CD14-positive monocyte (primary cell): ENCODE data around the gene PPP1R13B. TPM values are rescaled to one million over a fixed set of nuclear protein-coding genes. Genes with fewer than 3 reads are reported as not detected.
"Not testable (repeated sequence)": the region's sequence is repeated elsewhere in the genome, so short reads cannot be mapped to it uniquely, and the experiment has no call there.

Experiments
- DNase-seq, 3 donors: peaks; one replicate each; pipeline ENCODE4 v3.0.0-alpha.2; 2011 to 2022
- H2AFZ ChIP-seq: 2 replicates; pipeline ENCODE4 v1.6.0; 2012; ENCODE audit warnings: mild to moderate bottlenecking, low read depth, low read length, inconsistent platforms; ENCODE audit not compliant: insufficient read depth, poor library complexity, severe bottlenecking
- H3K27ac ChIP-seq, 2 donors: 1 replicate in 1 of 2; 2 replicates in 1 of 2; pipeline ENCODE4 v1.5.1; 2012 to 2013; ENCODE audit warnings: low read length in 2 of 2, control low read depth in 1 of 2, inconsistent platforms in 1 of 2, low read depth in 1 of 2, mild to moderate bottlenecking in 1 of 2
- H3K27me3 ChIP-seq, 2 donors: one replicate each; pipeline versions ENCODE4 v1.6.0 to v1.6.1; 2011 to 2013; ENCODE audit warnings: low read length in 2 of 2; ENCODE audit not compliant: control insufficient read depth in 2 of 2, insufficient read depth in 2 of 2
- H3K36me3 ChIP-seq, 2 donors: replicated peaks in 1 of 2; 1 replicate in 1 of 2; 2 replicates in 1 of 2; pipeline versions ENCODE4 v1.5.1 to v1.6.1; 2012 to 2013; ENCODE audit warnings: low read length in 2 of 2, control low read depth in 1 of 2, inconsistent platforms in 1 of 2, mild to moderate bottlenecking in 1 of 2; ENCODE audit not compliant: insufficient read depth in 2 of 2, control insufficient read depth in 1 of 2
- H3K4me1 ChIP-seq, 2 donors: 1 replicate in 1 of 2; 2 replicates in 1 of 2; pipeline versions ENCODE4 v1.5.1 to v1.6.1; 2012 to 2013; ENCODE audit warnings: low read length in 2 of 2, control low read depth in 1 of 2, inconsistent platforms in 1 of 2, mild to moderate bottlenecking in 1 of 2, moderate library complexity in 1 of 2; ENCODE audit not compliant: insufficient read depth in 2 of 2, control insufficient read depth in 1 of 2
- H3K4me2 ChIP-seq: replicated peaks from 2 replicates; pipeline ENCODE3; 2012; ENCODE audit warnings: low read length, moderate library complexity, mild to moderate bottlenecking; ENCODE audit not compliant: poor library complexity, severe bottlenecking; ENCODE audit errors: extremely low read depth
- H3K4me3 ChIP-seq, 3 experiments: fragments of 200-600 bp in 1 of 3; sonication (generic) in 1 of 3; replicated peaks in 1 of 3; 1 replicate in 2 of 3; 2 replicates in 1 of 3; pipeline ENCODE4 v1.5.1; 2011 to 2013; ENCODE audit warnings: low read length in 3 of 3, mild to moderate bottlenecking in 3 of 3, control low read depth in 2 of 3, low read depth in 2 of 3, inconsistent platforms in 1 of 3, moderate library complexity in 1 of 3
- H3K79me2 ChIP-seq: 2 replicates; pipeline ENCODE4 v1.6.0; 2012; ENCODE audit warnings: mild to moderate bottlenecking, control low read depth, inconsistent platforms, low read length, moderate library complexity; ENCODE audit not compliant: insufficient read depth
- H3K9ac ChIP-seq: 2 replicates; pipeline ENCODE4 v1.6.0; 2017; ENCODE audit warnings: low read length, mild to moderate bottlenecking; ENCODE audit not compliant: insufficient read depth, poor library complexity, severe bottlenecking
- H3K9me3 ChIP-seq, 2 donors: replicated peaks in 1 of 2; 1 replicate in 1 of 2; 2 replicates in 1 of 2; pipeline versions ENCODE4 v1.5.1 to v1.6.1; 2012 to 2013; ENCODE audit warnings: low read length in 2 of 2, control low read depth in 1 of 2; ENCODE audit not compliant: control insufficient read depth in 1 of 2, insufficient read depth in 1 of 2
- H4K20me1 ChIP-seq: 2 replicates; pipeline ENCODE4 v1.6.0; 2012; ENCODE audit warnings: mild to moderate bottlenecking, low read length, control low read depth, moderate library complexity; ENCODE audit not compliant: insufficient read depth
- H3K27ac Mint-ChIP-seq, 7 donors: one replicate each; pipeline ENCODE4 v1.8.0; 2020; ENCODE audit warnings: mild to moderate bottlenecking in 7 of 7, mixed read lengths in 7 of 7, moderate library complexity in 6 of 7, inconsistent platforms in 2 of 7
- H3K27me3 Mint-ChIP-seq, 3 donors: one replicate each; pipeline ENCODE4 v1.8.0; 2021 to 2022; ENCODE audit warnings: low read depth in 3 of 3, mild to moderate bottlenecking in 3 of 3, mixed read lengths in 3 of 3, moderate library complexity in 3 of 3, inconsistent platforms in 1 of 3
- H3K36me3 Mint-ChIP-seq, 2 donors: one replicate each; pipeline ENCODE4 v1.8.0; 2020; ENCODE audit warnings: mixed read lengths in 2 of 2, inconsistent platforms in 1 of 2, mild to moderate bottlenecking in 1 of 2
- H3K4me1 Mint-ChIP-seq: one replicate; pipeline ENCODE4 v1.8.0; 2020; ENCODE audit warnings: mild to moderate bottlenecking, mixed read lengths
- H3K4me3 Mint-ChIP-seq, 2 donors: one replicate each; pipeline ENCODE4 v1.8.0; 2020; ENCODE audit warnings: mild to moderate bottlenecking in 2 of 2, mixed read lengths in 2 of 2, moderate library complexity in 1 of 2
- H3K9me3 Mint-ChIP-seq, 7 donors: one replicate each; pipeline ENCODE4 v1.8.0; 2020 to 2022; ENCODE audit warnings: mixed read lengths in 7 of 7, mild to moderate bottlenecking in 6 of 7, moderate library complexity in 6 of 7, inconsistent platforms in 2 of 7
- CTCF ChIP-seq: fragments of 200-600 bp; IDR thresholded peaks from one replicate; pipeline ENCODE4 v1.8.0; 2022; ENCODE audit warnings: antibody characterized with exemption, mild to moderate bottlenecking
- WGBS: methylation state at CpG from one replicate; pipeline ENCODE4 v1.1.5; 2013; ENCODE audit warnings: missing lambda C conversion rate; ENCODE audit not compliant: insufficient coverage; 5-methylcytosine and 5-hydroxymethylcytosine counted together
- intact Hi-C, 2 donors: fragments of 100-400 bp; cut with micrococcal nuclease; formaldehyde crosslinking; loops; one replicate each; pipeline versions ENCODE4 v1.15.0 to v1.15.1; 2023
- polyA plus RNA-seq, 3 donors: library from polyadenylated mRNA; depleted of rRNA in 1 of 3; unstranded in 2 of 3; stranded (reverse) in 1 of 3; fragments of 300-500 nt in 2 of 3; fragments of >200 nt in 1 of 3; fragmentation: Illumina TruSeq in 2 of 3; gene quantifications; 1 replicate in 2 of 3; 2 replicates in 1 of 3; pipeline ENCODE4 v1.2.3, GENCODE V29; 2012 to 2021

The PPP1R13B gene
- polyA plus RNA-seq, 3 donors: 0.48 to 1.1 (median 0.99) TPM

GRCh38 chr14:103801459-103801858 is 45.9 kb downstream of the PPP1R13B start:
- Histone ChIP-seq H2AFZ (no peak overlapping the region), H3K4me1 (no peaks in the 10 kb centered on the region), H3K4me3 (no peak overlapping the region), H3K9ac (no peak overlapping the region), H3K36me3 (no peaks in the 10 kb centered on the region), H3K9me3 (no peaks in the 10 kb centered on the region), H3K27ac (no peak overlapping the region), H3K4me2 (no peak overlapping the region), H4K20me1 (no peaks in the 10 kb centered on the region), H3K27me3 (no peaks in the 10 kb centered on the region), H3K79me2 (no peaks in the 10 kb centered on the region)
- Mint-ChIP-seq H3K4me1 (peaks cover 4% of the 10 kb centered on the region), H3K36me3 (no peaks in the 10 kb centered on the region), H3K27ac (no peak overlapping the region), H3K27me3 (peaks cover 6 to 10% (median 8%) of the 10 kb centered on the region in 3 donors), H3K9me3 (no peaks in the 10 kb centered on the region), H3K4me3 (no peak overlapping the region)
- no peak for TF ChIP-seq CTCF
- intact Hi-C loops: no loop called here
- WGBS: 18% methylated on average over 3 of the region's 4 CpGs
- DNase-seq: peak in 1 of 3 donors; percentile 19

- H3K27me3 Mint-ChIP-seq, H3K4me1 Mint-ChIP-seq, H3K4me3 ChIP-seq, H3K27me3 ChIP-seq, H3K4me2 ChIP-seq, H3K4me1 ChIP-seq, H3K36me3 Mint-ChIP-seq, H3K79me2 ChIP-seq, DNase-seq, H3K27ac Mint-ChIP-seq, H3K9me3 Mint-ChIP-seq, H3K9me3 ChIP-seq, intact Hi-C loops, H4K20me1 ChIP-seq, H3K4me3 Mint-ChIP-seq, H2AFZ ChIP-seq, H3K9ac ChIP-seq, H3K36me3 ChIP-seq, H3K27ac ChIP-seq: not testable (repeated sequence)
Observed at GRCh38 chr14:103793192-103793591, 54.2 kb downstream of the PPP1R13B start.
